Measurements from ENCODE around the gene CYB5R3. TPM values are rescaled to one million over a fixed set of nuclear protein-coding genes. Genes with fewer than 3 reads are reported as not detected.

Gene CYB5R3
- total and polyA plus RNA-seq, 10 donors, result 37.3 to 134 (median 78.1) TPM

- H3K36me3 ChIP-seq, result peaks cover 0 to 44% (median 14%) of the 10 kb centered on the region in 6 donors
- WGBS, 5 donors, result 1% methylated on average over 48 to 85 of the region's 85 CpGs
- H3K27ac ChIP-seq, result peak within 1 kb of the TSS; percentile 90 to 99 (median 98)
- H3K27me3 ChIP-seq (replicated peaks in 1 of 7), result no peaks in the 10 kb centered on the region
- H3K9me3 ChIP-seq, result no peaks in the 10 kb centered on the region
- peaks cover 36 to 75% (median 64%) of the 10 kb centered on the region in 6 donors for H3K4me1 ChIP-seq
- H3K4me3 ChIP-seq, result peak within 1 kb of the TSS; percentile 51 to 91 (median 71)
- intact Hi-C loops (cut with DNase I; ENCODE audit: low total_unique reads), result no loop called here
- DNase-seq, result peak; percentile 99
- TF ChIP-seq POLR2AphosphoS5 (IDR thresholded peaks at IDR 0.05) (peak in 2 of 3 donors; percentile 92 to 97), POLR2A (IDR thresholded peaks at IDR 0.05) (peak in 2 of 3 donors; percentile 2 to 6)
- TF ChIP-seq, protein P1, sequence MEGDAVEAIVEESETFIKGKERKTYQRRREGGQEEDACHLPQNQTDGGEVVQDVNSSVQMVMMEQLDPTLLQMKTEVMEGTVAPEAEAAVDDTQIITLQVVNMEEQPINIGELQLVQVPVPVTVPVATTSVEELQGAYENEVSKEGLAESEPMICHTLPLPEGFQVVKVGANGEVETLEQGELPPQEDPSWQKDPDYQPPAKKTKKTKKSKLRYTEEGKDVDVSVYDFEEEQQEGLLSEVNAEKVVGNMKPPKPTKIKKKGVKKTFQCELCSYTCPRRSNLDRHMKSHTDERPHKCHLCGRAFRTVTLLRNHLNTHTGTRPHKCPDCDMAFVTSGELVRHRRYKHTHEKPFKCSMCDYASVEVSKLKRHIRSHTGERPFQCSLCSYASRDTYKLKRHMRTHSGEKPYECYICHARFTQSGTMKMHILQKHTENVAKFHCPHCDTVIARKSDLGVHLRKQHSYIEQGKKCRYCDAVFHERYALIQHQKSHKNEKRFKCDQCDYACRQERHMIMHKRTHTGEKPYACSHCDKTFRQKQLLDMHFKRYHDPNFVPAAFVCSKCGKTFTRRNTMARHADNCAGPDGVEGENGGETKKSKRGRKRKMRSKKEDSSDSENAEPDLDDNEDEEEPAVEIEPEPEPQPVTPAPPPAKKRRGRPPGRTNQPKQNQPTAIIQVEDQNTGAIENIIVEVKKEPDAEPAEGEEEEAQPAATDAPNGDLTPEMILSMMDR (IDR thresholded peaks at IDR 0.05 in 8 of 11, conservative IDR thresholded peaks at IDR 0.05 in 3 of 11), result peak in 9 of 11 experiments; percentile 46 to 76 (median 67)
Measured at GRCh38 chr22:42614312-42615091, 34.7 kb downstream of the CYB5R3 start, which contains the start of gene POLDIP3. Gene POLDIP3 (minus strand): TSS chr22:42614883. CDS start chr22:42614857, 26 bp downstream.

DNA sequence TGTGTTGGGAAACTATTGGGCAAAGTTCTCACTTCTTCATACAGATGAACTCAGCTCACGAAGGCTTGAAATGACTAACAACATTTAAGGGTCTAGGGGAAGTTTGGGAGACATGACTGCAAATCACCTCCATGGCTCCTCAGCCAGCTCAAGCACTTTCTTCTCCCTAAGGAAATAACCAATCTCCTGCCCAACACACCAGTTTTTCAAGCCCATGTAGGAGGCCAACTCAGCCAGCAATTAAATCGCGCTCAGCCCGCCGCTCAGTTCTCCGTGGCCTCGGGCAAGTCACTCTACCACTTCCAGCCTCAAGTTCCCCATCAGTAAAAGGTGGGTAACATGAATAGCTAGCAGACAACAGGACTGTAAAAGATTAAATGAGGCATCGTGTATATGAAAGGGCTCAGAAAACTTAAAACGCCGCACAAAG, 35.3 kb downstream of the CYB5R3 start:
- DNase-seq, result no peak
- peak overlapping the region; percentile 90 to 99 (median 98) for H3K27ac ChIP-seq

GRCh38 chr22:42612336-42612735, 36.9 kb downstream of the CYB5R3 start:
- WGBS, 5 donors, result 88 to 94% (median 90%) methylated on average over 11 of the region's 11 CpGs
- H3K36me3 ChIP-seq, result peaks cover 0 to 56% (median 6%) of the 10 kb centered on the region in 6 donors
- no peaks in the 10 kb centered on the region for H3K27me3 ChIP-seq (replicated peaks in 1 of 7)
- peak overlapping the region in 4 of 8 donors; percentile 96 to 99 (median 99) for H3K27ac ChIP-seq
- H3K4me3 ChIP-seq, result peak overlapping the region in 1 of 8 donors; percentile 91
- TF ChIP-seq POLR2AphosphoS5 (IDR thresholded peaks at IDR 0.05) (no peak), POLR2A (IDR thresholded peaks at IDR 0.05) (no peak)
- TF ChIP-seq, protein P1 (IDR thresholded peaks at IDR 0.05 in 8 of 11, conservative IDR thresholded peaks at IDR 0.05 in 3 of 11), result no peak
- DNase-seq, result no peak
- no peaks in the 10 kb centered on the region for H3K9me3 ChIP-seq
- intact Hi-C loops (cut with DNase I; ENCODE audit: low total_unique reads), result no loop called here
- peaks cover 42 to 89% (median 73%) of the 10 kb centered on the region in 6 donors for H3K4me1 ChIP-seq

More for the DNA sequence above, 35.3 kb downstream of the CYB5R3 start:
- peak overlapping the region; percentile 51 to 91 (median 71) for H3K4me3 ChIP-seq
- 0 to 3% (median 0%) methylated on average over 10 of the region's 10 CpGs for WGBS, 5 donors
- intact Hi-C loops (cut with DNase I; ENCODE audit: low total_unique reads), result no loop called here
- peaks cover 0 to 44% (median 8%) of the 10 kb centered on the region in 6 donors for H3K36me3 ChIP-seq
- TF ChIP-seq, protein P1 (IDR thresholded peaks at IDR 0.05 in 8 of 11, conservative IDR thresholded peaks at IDR 0.05 in 3 of 11), result no peak
- TF ChIP-seq POLR2A (IDR thresholded peaks at IDR 0.05) (no peak), POLR2AphosphoS5 (IDR thresholded peaks at IDR 0.05) (no peak)
- H3K9me3 ChIP-seq, result no peaks in the 10 kb centered on the region
- peaks cover 38 to 81% (median 70%) of the 10 kb centered on the region in 6 donors for H3K4me1 ChIP-seq
- H3K27me3 ChIP-seq (replicated peaks in 1 of 7), result no peaks in the 10 kb centered on the region

GRCh38 chr22:42611051-42611450, 38.1 kb downstream of the CYB5R3 start:
- H3K27me3 ChIP-seq (replicated peaks in 1 of 7), result no peaks in the 10 kb centered on the region
- no peaks in the 10 kb centered on the region for H3K9me3 ChIP-seq
- TF ChIP-seq POLR2A (IDR thresholded peaks at IDR 0.05) (no peak), POLR2AphosphoS5 (IDR thresholded peaks at IDR 0.05) (no peak)
- TF ChIP-seq, protein P1 (IDR thresholded peaks at IDR 0.05 in 8 of 11, conservative IDR thresholded peaks at IDR 0.05 in 3 of 11), result no peak
- peaks cover 42 to 88% (median 72%) of the 10 kb centered on the region in 6 donors for H3K4me1 ChIP-seq
- no peak for DNase-seq
- H3K4me3 ChIP-seq, result no peak overlapping the region
- intact Hi-C loops (cut with DNase I; ENCODE audit: low total_unique reads), result no loop called here
- WGBS, 5 donors, result 65 to 86% (median 75%) methylated on average over 1 of the region's 1 CpG
- peaks cover 0 to 69% (median 6%) of the 10 kb centered on the region in 6 donors for H3K36me3 ChIP-seq
- H3K27ac ChIP-seq, result peak overlapping the region in 3 of 8 donors; percentile 52 to 74 (median 69)
